Cerebellar nuclear complex (tissue), 1 donor: ENCODE measurements around the gene SLC6A6.

ENCODE experiments used
- DNase-seq, 2 experiments: peaks; one replicate each; lab custom pipeline; 2025; lab: John Stamatoyannopoulos, UW

SLC6A6 gene

GRCh38 chr3:14454639-14455310 is 52.4 kb downstream of the SLC6A6 start:
- DNase-seq: no peak

GRCh38 chr3:14455571-14456317 is 53.3 kb downstream of the SLC6A6 start:
- no peak for DNase-seq

DNA sequence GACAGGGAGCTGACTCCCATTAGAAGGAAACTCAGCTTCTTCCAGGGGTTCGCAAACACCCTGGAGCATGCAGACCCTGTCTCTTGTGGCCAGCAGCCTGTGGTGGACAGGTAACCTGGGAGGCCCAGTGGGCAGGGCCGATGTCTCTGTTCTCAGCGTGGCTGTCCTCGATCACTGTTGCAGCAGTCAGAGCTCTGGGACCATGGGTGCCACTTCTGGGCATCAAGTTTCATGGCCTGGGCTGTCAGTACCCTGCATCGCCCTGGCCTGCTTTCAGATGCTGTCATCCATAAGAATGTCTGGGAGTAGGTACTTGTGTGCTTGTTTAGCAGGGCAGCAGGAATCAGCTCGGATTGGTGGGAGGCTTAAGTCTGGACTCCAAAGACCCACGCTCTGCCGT is 54.4 kb downstream of the SLC6A6 start:
- no peak for DNase-seq

GRCh38 chr3:14457481-14457880 is 55.1 kb downstream of the SLC6A6 start:
- no peak for DNase-seq

- no peak for DNase-seq
Measured at GRCh38 chr3:14457999-14458398, 55.6 kb downstream of the SLC6A6 start.

- no peak for DNase-seq
Measured at GRCh38 chr3:14458434-14459275, 56.2 kb downstream of the SLC6A6 start.

DNA sequence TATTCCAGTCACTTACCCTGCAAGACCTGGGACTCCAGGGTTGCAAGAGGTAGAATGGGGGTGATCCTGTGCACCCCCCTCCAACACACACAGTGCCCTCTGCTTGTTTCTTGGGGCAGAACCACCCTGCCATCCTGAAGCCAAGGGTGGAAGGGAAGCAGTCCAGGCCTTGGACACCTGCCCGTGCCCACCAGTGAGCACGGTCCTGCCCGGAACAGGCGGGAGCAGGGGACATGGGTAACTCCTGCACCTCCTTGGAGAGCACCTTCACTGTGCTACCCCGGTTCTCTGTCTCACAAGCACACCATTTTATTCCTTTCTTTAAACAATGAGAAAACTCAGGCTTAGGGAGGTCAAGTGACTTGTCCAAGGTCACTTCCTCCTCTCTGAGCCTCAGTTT is 57.0 kb downstream of the SLC6A6 start:
- no peak for DNase-seq

- DNase-seq: no peak
Measured at GRCh38 chr3:14459787-14460186, 57.4 kb downstream of the SLC6A6 start.

DNA sequence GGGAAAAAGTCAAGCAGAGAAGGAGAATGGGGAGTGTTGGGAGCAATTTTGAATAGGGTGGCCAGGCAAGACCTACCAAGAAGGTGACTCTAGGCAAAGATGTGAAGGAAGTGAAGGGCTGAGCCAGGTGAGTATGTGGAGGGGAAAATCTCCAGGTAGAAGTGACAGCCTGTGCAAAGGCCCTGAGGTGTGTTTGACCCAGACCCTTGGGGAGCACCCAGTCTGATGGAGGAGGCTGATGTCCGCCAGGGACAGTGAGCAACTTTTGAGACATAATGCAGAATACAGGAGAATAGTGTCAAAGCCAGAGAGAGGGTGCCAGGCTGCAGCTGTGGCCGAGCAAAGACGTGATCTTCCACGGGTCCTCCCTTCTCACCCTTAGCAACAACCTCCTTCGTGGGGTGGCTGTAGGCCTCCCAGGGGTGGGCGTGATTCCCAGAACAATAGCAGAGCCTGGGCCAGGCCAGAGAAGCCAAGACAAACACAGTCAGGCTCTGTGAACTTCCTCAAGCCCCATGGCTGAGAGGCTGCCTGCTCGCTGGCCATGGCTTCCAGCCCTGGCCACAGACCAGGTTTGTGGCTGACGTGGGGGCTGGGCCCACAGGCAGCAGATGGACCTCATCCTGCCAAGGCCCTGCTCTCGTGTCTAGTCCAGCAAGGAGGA is 58.1 kb downstream of the SLC6A6 start:
- no peak for DNase-seq

DNA sequence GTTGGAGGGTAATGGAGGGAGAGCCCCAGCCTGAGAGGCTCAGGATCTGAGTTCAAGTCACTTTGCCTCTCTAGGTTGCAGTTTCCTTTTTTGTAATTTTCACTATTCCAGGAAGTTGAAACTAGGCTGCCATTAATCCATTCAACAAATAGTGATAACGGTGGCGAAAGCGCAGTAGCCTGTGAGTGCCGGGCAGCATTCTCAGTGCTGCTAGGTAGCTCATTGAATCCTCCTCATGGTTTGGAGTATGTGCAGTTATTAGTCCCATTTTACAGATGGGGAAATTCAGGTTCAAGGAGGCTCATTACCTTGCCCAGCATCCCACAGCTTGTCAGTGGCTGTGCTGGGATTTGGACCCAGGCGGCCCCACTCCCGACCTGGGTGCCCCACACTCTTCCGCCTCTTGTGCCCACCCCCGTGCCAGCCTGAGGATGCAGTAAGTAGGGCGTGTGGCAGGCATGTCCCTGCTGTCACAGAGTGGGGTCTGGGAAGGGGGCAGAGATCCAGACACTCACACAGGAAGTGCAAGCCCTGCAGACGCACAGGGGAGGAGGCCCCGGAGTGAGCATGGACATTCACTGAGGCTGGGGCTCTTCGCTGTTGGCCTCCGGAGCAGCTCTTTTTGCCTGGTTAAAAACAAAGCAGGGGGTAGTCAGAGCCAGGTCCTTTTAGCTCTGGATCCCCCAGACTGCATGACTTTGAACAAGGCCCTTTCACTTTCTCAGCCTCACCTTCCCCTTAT is 58.8 kb downstream of the SLC6A6 start:
- DNase-seq: no peak

GRCh38 chr3:14461748-14462324 is 59.4 kb downstream of the SLC6A6 start:
- no peak for DNase-seq

DNA sequence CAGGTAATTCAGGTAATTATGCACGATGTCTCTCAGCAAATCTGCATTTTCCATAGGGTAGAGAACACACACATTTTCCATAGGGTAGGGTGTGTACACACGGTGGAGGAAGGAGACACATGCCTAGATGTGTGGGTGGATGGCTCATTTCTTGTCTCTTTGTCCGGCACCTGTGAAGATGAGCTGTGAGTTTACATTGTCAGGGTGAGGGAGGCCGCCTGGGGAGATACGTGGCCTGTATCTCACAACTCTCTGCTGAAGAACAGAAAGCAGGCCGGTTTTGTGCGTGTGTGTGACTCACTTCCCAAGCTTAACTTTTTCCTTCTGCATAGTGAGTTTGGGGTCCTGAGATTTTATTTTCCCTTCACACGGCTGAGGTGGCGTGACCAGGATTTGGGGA is 60.3 kb downstream of the SLC6A6 start:
- DNase-seq: no peak

DNA sequence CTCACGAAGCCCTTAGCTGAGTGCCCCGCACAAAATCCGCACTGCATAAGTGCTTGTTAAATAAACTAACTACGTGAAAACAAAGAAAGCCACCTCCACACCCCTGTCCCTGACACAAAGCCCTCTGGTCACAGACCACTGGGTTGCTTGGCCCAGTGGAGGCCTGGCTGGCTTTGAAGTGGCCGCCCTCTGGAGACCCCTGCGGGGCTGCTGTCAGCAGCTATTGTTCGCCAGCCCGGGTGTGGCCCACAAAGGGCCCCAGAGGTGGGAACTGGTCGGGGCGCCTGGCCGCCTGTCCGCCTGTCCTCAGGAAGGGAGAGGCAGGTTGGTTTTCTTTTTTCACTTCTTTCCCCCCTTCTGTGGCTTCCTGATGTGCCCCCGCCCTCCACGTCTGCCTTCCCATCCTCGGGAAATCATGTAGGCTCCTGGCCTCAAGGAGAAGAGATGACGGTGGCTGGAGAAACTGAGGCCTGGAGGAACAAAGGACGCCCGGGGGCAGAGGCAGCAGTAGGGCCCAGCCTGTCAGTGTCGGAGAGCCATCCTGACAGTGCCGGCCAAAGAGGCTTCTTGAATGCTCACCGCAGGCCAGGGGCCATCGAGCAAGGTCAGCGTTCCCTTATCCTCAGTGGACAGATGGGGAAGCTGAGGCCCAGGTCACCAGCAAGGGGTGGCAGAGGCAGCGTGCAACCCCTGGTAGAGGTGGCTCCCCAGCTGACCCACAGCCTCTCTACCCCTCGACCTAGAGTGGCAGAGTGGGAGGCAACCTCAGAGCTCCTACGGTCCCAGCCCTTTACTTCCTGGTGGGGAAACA is 61.1 kb downstream of the SLC6A6 start:
- no peak for DNase-seq

GRCh38 chr3:14464141-14464465 is 61.7 kb downstream of the SLC6A6 start:
- DNase-seq: no peak

- no peak for DNase-seq
Measured at GRCh38 chr3:14464521-14464920, 62.1 kb downstream of the SLC6A6 start.

- DNase-seq: no peak
Measured at GRCh38 chr3:14465425-14465824, 63.0 kb downstream of the SLC6A6 start.

DNA sequence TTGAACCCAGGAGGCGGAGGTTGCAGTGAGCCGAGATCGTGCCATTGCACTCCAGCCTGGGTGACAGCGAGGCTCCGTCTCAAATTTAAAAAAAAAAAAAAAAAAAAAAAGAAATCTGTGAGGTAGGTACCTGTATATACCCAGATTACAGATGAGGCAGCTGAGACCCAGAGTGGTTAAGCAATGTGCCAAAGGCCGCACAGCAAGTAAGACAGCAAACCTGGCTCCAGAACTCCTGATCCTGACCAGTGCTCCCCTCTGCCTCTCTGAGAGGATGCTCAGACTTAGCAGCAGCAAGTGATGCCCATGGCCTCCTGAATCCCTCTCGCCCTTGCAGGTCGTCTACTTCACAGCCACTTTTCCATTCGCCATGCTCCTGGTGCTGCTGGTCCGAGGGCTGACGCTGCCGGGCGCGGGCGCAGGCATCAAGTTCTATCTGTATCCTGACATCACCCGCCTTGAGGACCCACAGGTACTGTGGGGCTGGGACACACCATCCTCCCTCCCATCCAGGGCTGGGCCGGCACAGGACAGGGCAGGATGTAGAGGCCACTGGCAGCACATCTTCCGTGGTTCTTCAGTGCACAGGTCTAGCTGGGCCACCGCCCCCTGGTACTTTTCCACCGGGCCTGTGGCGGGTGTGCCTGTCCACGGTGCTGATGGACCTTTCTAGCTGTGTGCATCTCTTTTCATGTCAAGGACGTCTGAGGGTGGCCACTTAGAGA is 63.9 kb downstream of the SLC6A6 start:
- no peak for DNase-seq

- no peak for DNase-seq
Measured at GRCh38 chr3:14467814-14468620, 65.6 kb downstream of the SLC6A6 start.

DNA sequence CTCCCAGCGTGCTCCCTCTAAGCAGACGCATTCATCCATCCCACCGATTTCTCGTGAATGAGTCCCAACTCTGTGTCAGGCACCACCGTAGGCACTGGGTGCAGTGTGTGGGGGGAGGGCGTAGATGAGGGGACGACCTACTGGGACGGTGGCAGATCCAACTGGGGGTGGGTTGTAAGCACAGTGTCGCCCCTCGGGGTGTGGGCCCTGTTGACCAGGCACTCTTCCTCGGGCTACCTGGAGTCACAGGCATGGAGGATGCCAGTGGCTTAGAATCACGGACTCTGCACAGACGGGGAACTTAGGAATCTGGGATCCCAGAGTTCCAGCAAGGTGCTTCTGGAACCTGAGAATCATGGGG is 66.2 kb downstream of the SLC6A6 start:
- no peak for DNase-seq
